ENCODE measurements around the gene SPAAR. TPM values are rescaled to one million over a fixed set of nuclear protein-coding genes. Genes with fewer than 3 reads are reported as not detected.

The SPAAR gene
- total and polyA plus RNA-seq, 9 of the 15 experiments (the other 6 are each of a cell fraction or from before 2014, with no cell fraction given): not detected

- TF ChIP-seq CHD7 (IDR thresholded peaks at IDR 0.05; ENCODE audit: low read depth, low read length) (no peak), RAD21 (CRISPR knock-in tag; conservative IDR thresholded peaks at IDR 0.05 in 1 of 2, IDR thresholded peaks at IDR 0.05 in 1 of 2) (peak; percentile 76 to 79), LCOR (CRISPR knock-in tag; IDR thresholded peaks at IDR 0.05) (no peak), ZBTB26 (CRISPR knock-in tag; IDR thresholded peaks at IDR 0.05) (no peak), NFIX (CRISPR knock-in tag; IDR thresholded peaks at IDR 0.05; ENCODE audit: low read depth) (no peak), PRMT5 (CRISPR knock-in tag; IDR thresholded peaks at IDR 0.05) (no peak), RBM14 (IDR thresholded peaks at IDR 0.05; ENCODE audit: borderline replicate concordance, insufficient read depth, low read depth, low read length) (no peak), ZNF717 (CRISPR knock-in tag; IDR thresholded peaks at IDR 0.05) (no peak), MITF (IDR thresholded peaks at IDR 0.05) (no peak), E2F8 (IDR thresholded peaks at IDR 0.05; ENCODE audit: low read depth, partially characterized antibody) (peak; percentile 69)
Measured at GRCh38 chr9:35945341-35946018, 36.2 kb downstream of the SPAAR start (continued).

Data from K562 (cell line).